OCI-LY7 (cell line): ENCODE measurements around the gene DENND10. TPM values are rescaled to one million over a fixed set of nuclear protein-coding genes. Genes with fewer than 3 reads are reported as not detected.
"Not testable (repeated sequence)": the region's sequence is repeated elsewhere in the genome, so short reads cannot be mapped to it uniquely, and the experiment has no call there.

Experiments
- BruUV-seq: library from RNA; stranded (reverse); fragments of 400-500 nt; replicated peaks from 2 replicates; lab custom pipeline; 2021; lab: Mats Ljungman, UMichigan
- CTCF ChIA-PET: fragments of 300-600 bp; sonication (Branson Sonifier 250); formaldehyde crosslinking; loops from one replicate; lab custom pipeline; 2022; ENCODE audit warnings: antibody characterized with exemption; ENCODE audit not compliant: unreplicated experiment; lab: Charles Lee
- POLR2A ChIA-PET: fragments of 300-600 bp; sonication (Branson Sonifier 250); formaldehyde crosslinking; loops from one replicate; lab custom pipeline; 2022; ENCODE audit warnings: antibody characterized with exemption; lab: Charles Lee
- DNase-seq: peaks from one replicate; pipeline ENCODE4 v3.0.0-alpha.2; 2015; ENCODE audit warnings: low spot score
- H2AFZ ChIP-seq: fragments of 200-600 bp; sonication (generic), shearing (Covaris generic); 2 replicates; pipeline ENCODE4 v1.6.1; 2014; ENCODE audit warnings: mild to moderate bottlenecking, antibody characterized with exemption, low read length, moderate library complexity
- H3K27ac ChIP-seq: fragments of 200-600 bp; sonication (generic); 2 replicates; pipeline ENCODE4 v1.5.1; 2014; ENCODE audit warnings: mixed run types, low read depth, mild to moderate bottlenecking, moderate library complexity, low read length, inconsistent platforms; ENCODE audit not compliant: poor library complexity, severe bottlenecking
- H3K36me3 ChIP-seq: fragments of 200-600 bp; sonication (generic); 2 replicates; pipeline ENCODE4 v1.6.1; 2014; ENCODE audit warnings: mild to moderate bottlenecking, antibody characterized with exemption, low read length, moderate library complexity, mixed read lengths; ENCODE audit not compliant: insufficient read depth
- H3K4me1 ChIP-seq: fragments of 200-600 bp; sonication (generic); 2 replicates; pipeline ENCODE4 v1.5.1; 2014; ENCODE audit warnings: mild to moderate bottlenecking, low read length; ENCODE audit not compliant: insufficient read depth, poor library complexity, severe bottlenecking
- H3K4me2 ChIP-seq: fragments of 200-600 bp; sonication (generic); 2 replicates; pipeline ENCODE4 v1.6.1; 2014; ENCODE audit warnings: mild to moderate bottlenecking, low read length
- H3K4me3 ChIP-seq: fragments of 200-600 bp; sonication (generic); 2 replicates; pipeline ENCODE4 v1.5.1; 2014; ENCODE audit warnings: mild to moderate bottlenecking, low read depth, low read length; ENCODE audit not compliant: poor library complexity, severe bottlenecking
- H3K79me2 ChIP-seq: fragments of 200-600 bp; sonication (generic); 2 replicates; pipeline ENCODE4 v1.6.1; 2016; ENCODE audit warnings: low read depth, mild to moderate bottlenecking, low read length, moderate library complexity, mixed read lengths; ENCODE audit not compliant: insufficient read depth
- H3K9me2 ChIP-seq: fragments of 200-600 bp; sonication (generic); 2 replicates; pipeline ENCODE4 v1.6.1; 2016; ENCODE audit warnings: mild to moderate bottlenecking, low read length, mixed read lengths; ENCODE audit not compliant: insufficient read depth
- H3K9me3 ChIP-seq: fragments of 200-600 bp; sonication (generic); 2 replicates; pipeline ENCODE4 v1.6.1; 2014; ENCODE audit warnings: mild to moderate bottlenecking, mixed run types, low read length, mixed read lengths
- H4K20me1 ChIP-seq: fragments of 200-600 bp; sonication (generic); 2 replicates; pipeline ENCODE4 v1.6.1; 2014; ENCODE audit warnings: mild to moderate bottlenecking, antibody characterized with exemption, low read length, moderate library complexity, mixed read lengths; ENCODE audit not compliant: insufficient read depth
- EZH2phosphoT487 ChIP-seq: fragments of 200-600 bp; sonication (generic); IDR thresholded peaks from 2 replicates; pipeline ENCODE4 v1.6.1; 2018; ENCODE audit warnings: low read depth, borderline replicate concordance, mild to moderate bottlenecking, mixed run types, antibody characterized with exemption, low read length, moderate library complexity, mixed read lengths
- intact Hi-C: fragments of 100-400 bp; cut with micrococcal nuclease; formaldehyde crosslinking; loops from one replicate; pipeline ENCODE4 v1.10.0; 2022; ENCODE audit not compliant: unreplicated experiment
- total RNA-seq, 2 experiments: library from RNA; depleted of rRNA in 1 of 2; stranded (reverse); fragments of >200 nt in 1 of 2; shearing (Covaris generic) in 1 of 2; gene quantifications; 2 replicates each; pipeline ENCODE4 v1.2.3, GENCODE V29; 2014 to 2022
- TF ChIP-seq, protein P1 (sequence below): fragments of 200-600 bp; sonication (generic); conservative IDR thresholded peaks from 2 replicates; pipeline ENCODE4 v1.5.1; 2014; ENCODE audit warnings: mild to moderate bottlenecking, antibody characterized with exemption, low read length, moderate library complexity, mixed read lengths

The DENND10 gene
- total RNA-seq, 2 experiments from 2014 or later = 17.8 to 27.1 TPM

DNA sequence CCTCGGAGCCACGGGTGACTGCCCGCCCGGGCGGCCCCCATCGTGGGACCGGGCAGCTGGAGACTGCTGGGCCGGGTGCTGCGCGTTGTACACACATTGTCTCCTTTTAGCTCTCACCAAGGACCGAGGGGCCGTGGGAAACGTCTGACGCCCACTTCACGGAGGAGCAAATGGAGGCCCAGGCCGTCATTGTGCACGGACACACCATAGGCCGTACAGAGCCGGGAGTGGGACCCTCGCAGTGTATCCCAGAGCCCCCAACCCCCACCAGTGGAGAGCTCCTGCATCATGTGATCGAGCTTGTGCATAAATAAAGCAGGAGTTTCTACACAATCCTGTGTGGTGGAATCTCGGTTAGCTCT is 722 bp downstream of the DENND10 start:
- peak overlapping the region; percentile 43; the same call in 1 of the 2 replicates for H2AFZ ChIP-seq
- intact Hi-C loops = loop anchor here (1.0 to 2.0 kb wide), 2 partner anchors 18 to 61 kb away; partner anchors contain the start of gene SFXN4

DNA sequence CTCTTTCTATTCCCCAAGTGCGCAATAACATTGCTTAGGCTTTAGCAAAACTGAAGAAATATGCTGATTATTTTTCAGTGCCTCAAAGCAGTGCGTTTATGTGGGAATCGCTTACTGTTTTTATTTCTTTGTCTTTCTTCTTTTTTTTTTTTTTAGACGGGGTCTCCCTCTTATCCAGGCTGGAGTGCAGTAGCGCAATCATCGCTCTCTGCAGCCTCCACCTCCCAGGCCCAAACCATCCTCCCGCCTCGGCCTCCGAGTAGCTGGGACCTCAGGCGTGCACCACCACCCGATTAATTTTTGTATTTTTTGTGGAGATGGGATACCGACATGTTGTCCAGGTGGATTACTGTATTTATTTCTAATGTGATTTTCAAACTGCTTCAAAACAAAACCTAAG is 1.2 kb downstream of the DENND10 start:
- peak overlapping the region; percentile 43; the same call in 1 of the 2 replicates for H2AFZ ChIP-seq
- H3K4me3 ChIP-seq = peak overlapping the region; percentile 83
- POLR2A ChIA-PET = interaction anchor here (0.5 to 2.0 kb wide), 9 partner anchors 11 to 465 kb away, joined by 3 to 10 read pairs (median 4); partner anchors contain the start of gene EIF3A
- H3K9me3 ChIP-seq = no peaks in the 10 kb centered on the region
- H3K79me2 ChIP-seq = peaks cover 9% of the 10 kb centered on the region; the same call in 1 of the 2 replicates
- intact Hi-C loops = loop anchor here (2.0 kb wide), 1 partner anchor 18 kb away; no protein-coding TSS in a partner anchor
- no peaks in the 10 kb centered on the region for H4K20me1 ChIP-seq
- TF ChIP-seq, protein P1, sequence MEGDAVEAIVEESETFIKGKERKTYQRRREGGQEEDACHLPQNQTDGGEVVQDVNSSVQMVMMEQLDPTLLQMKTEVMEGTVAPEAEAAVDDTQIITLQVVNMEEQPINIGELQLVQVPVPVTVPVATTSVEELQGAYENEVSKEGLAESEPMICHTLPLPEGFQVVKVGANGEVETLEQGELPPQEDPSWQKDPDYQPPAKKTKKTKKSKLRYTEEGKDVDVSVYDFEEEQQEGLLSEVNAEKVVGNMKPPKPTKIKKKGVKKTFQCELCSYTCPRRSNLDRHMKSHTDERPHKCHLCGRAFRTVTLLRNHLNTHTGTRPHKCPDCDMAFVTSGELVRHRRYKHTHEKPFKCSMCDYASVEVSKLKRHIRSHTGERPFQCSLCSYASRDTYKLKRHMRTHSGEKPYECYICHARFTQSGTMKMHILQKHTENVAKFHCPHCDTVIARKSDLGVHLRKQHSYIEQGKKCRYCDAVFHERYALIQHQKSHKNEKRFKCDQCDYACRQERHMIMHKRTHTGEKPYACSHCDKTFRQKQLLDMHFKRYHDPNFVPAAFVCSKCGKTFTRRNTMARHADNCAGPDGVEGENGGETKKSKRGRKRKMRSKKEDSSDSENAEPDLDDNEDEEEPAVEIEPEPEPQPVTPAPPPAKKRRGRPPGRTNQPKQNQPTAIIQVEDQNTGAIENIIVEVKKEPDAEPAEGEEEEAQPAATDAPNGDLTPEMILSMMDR = no peak
- no peak for TF ChIP-seq EZH2phosphoT487
- H3K9me2 ChIP-seq = no peaks in the 10 kb centered on the region
- no peak overlapping the region for H3K27ac ChIP-seq
- peaks cover 11% of the 10 kb centered on the region; the same call in 1 of the 2 replicates for H3K36me3 ChIP-seq
- peaks cover 17% of the 10 kb centered on the region for H3K4me1 ChIP-seq
- CTCF ChIA-PET = interaction anchor here (0.9 to 1.2 kb wide), 2 partner anchors 14 to 19 kb away, joined by 3 to 4 read pairs; no protein-coding TSS in a partner anchor
- H3K4me2 ChIP-seq = peak overlapping the region; percentile 99
- BruUV-seq = TSS peak; percentile 77
- DNase-seq = no peak

More for the DNA sequence above, 722 bp downstream of the DENND10 start:
- peaks cover 17% of the 10 kb centered on the region for H3K4me1 ChIP-seq
- POLR2A ChIA-PET = interaction anchor here (0.5 to 2.0 kb wide), 11 partner anchors 10 to 465 kb away, joined by 3 to 10 read pairs (median 4); partner anchors contain the start of gene EIF3A
- H3K4me2 ChIP-seq = peak overlapping the region; percentile 99
- no peak for TF ChIP-seq EZH2phosphoT487
- TF ChIP-seq, protein P1 = no peak
- no peaks in the 10 kb centered on the region for H4K20me1 ChIP-seq
- no TSS peak for BruUV-seq
- no peak overlapping the region for H3K27ac ChIP-seq
- H3K9me3 ChIP-seq = no peaks in the 10 kb centered on the region
- CTCF ChIA-PET = interaction anchor here (0.9 to 1.2 kb wide), 2 partner anchors 14 to 19 kb away, joined by 3 to 4 read pairs; no protein-coding TSS in a partner anchor
- peak; percentile 19 for DNase-seq
- H3K9me2 ChIP-seq = no peaks in the 10 kb centered on the region
- H3K36me3 ChIP-seq = peaks cover 11% of the 10 kb centered on the region; the same call in 1 of the 2 replicates
- H3K4me3 ChIP-seq = peak overlapping the region; percentile 83
- H3K79me2 ChIP-seq = peaks cover 9% of the 10 kb centered on the region; the same call in 1 of the 2 replicates

DNA sequence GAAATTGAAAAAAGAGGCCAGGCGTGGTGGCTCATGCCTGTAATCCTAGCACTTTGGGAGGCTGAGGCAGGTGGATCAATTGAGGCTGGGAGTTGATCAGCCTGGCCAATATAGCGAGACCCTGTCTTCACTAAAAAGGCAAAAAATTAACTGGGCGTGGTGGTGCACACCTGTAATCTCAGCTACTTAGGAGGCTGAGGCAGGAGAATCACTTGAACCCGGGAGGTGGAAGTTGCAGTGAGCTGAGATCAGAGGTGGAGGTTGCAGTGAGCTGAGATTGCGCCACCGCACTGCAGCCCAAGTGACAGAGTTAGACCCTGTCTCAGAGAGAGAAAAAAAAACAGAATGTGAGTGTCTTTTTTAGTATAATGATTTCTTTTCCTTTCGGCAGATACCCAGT is 2.0 kb downstream of the DENND10 start:
- H3K9me2 ChIP-seq, H3K79me2 ChIP-seq, DNase-seq, H3K9me3 ChIP-seq, BruUV-seq, H3K4me3 ChIP-seq, CTCF ChIA-PET, H2AFZ ChIP-seq, H4K20me1 ChIP-seq, H3K27ac ChIP-seq: not testable (repeated sequence)
- Histone ChIP-seq H3K4me1 (peaks cover 17% of the 10 kb centered on the region), H3K4me2 (peak overlapping the region; percentile 99; the same call in 1 of the 2 replicates), H3K36me3 (peaks cover 15% of the 10 kb centered on the region; the same call in 1 of the 2 replicates)
- intact Hi-C loops = loop anchor here (2.0 kb wide), 1 partner anchor 19 kb away; no protein-coding TSS in a partner anchor
- POLR2A ChIA-PET = interaction anchor here (0.7 to 1.0 kb wide), 3 partner anchors 21 to 604 kb away, joined by 3 to 5 read pairs (median 3); no protein-coding TSS in a partner anchor

DNA sequence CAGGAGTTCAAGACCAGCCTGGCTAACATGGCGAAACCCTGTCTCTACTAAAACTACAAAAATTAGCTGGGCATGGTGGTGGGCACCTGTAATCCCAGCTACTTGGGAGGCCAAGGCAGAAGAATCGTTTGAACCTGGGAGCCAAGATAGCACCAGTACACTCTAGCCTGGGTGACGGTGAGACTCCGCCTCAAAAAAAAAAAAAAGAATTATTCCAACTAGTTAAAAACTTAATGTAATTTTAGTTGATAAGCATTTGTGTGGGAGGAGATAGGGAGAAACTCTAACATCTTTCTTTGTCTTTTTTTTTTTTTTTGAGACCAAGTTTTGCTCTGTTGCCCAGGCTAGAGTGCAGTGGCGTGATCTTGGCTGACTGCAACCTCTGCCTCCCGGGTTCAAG is 3.2 kb downstream of the DENND10 start:
- POLR2A ChIA-PET = interaction anchor here (1.0 kb wide), 1 partner anchor 23 kb away, joined by 3 read pairs; no protein-coding TSS in a partner anchor
- H3K9me3 ChIP-seq, H3K4me3 ChIP-seq, H3K9me2 ChIP-seq, H4K20me1 ChIP-seq, CTCF ChIA-PET, DNase-seq, H2AFZ ChIP-seq, H3K4me2 ChIP-seq, BruUV-seq, H3K27ac ChIP-seq, intact Hi-C loops, H3K79me2 ChIP-seq: not testable (repeated sequence)
- Histone ChIP-seq H3K4me1 (peaks cover 17% of the 10 kb centered on the region), H3K36me3 (peaks cover 23% of the 10 kb centered on the region)

DNA sequence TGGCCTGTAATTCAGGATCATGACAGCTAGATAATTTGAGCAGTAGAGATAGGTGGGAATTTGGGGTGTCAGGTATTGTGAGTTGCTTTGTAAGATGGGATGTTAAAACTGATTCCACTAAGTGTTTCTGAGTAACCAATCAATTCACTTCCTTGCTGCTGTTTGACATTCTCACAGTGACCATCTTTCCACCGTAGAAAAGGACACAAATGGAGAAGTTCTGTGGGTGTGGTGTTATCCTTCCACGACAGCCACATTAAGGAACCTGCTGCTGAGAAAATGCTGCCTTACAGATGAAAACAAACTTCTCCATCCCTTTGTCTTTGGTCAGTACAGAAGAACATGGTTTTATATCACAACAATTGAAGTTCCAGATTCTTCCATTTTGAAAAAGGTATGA is 3.9 kb downstream of the DENND10 start:
- DNase-seq, H3K4me2 ChIP-seq, H3K9me2 ChIP-seq, H3K27ac ChIP-seq, H2AFZ ChIP-seq, BruUV-seq, H4K20me1 ChIP-seq, H3K4me3 ChIP-seq, H3K79me2 ChIP-seq, intact Hi-C loops, POLR2A ChIA-PET, H3K9me3 ChIP-seq, CTCF ChIA-PET: not testable (repeated sequence)
- Histone ChIP-seq H3K36me3 (peaks cover 29% of the 10 kb centered on the region), H3K4me1 (peaks cover 17% of the 10 kb centered on the region)
